Measurements from ENCODE around the gene EXOC7.

- no peak for TF ChIP-seq CTCF (IDR thresholded peaks at IDR 0.05; ENCODE audit: borderline replicate concordance, extremely low read depth, low read length, poor library complexity, severe bottlenecking)
- TF ChIP-seq EZH2 (IDR thresholded peaks at IDR 0.05; ENCODE audit: borderline replicate concordance, low read depth, low read length, severe bottlenecking) = no peak
Measured at GRCh38 chr17:76034428-76035350, 68.9 kb downstream of the EXOC7 start.
